Keratinocyte (primary cell): Measurements from ENCODE around the gene PIK3AP1. TPM values are rescaled to one million over a fixed set of nuclear protein-coding genes. Genes with fewer than 3 reads are reported as not detected.

Source experiments
- DNase-seq: peaks from one replicate; pipeline ENCODE4 v3.0.0-alpha.2; 2011; ENCODE audit warnings: low read depth, missing footprints, low spot score
- FAIRE-seq: peaks from 2 replicates; lab custom pipeline; 2011; peaks lifted over from hg19 to GRCh38; lab: Jason Lieb, UNC
- H2AFZ ChIP-seq: 2 replicates; pipeline ENCODE4 v1.6.0; 2012; ENCODE audit warnings: low read length, control low read depth, inconsistent platforms; ENCODE audit not compliant: control insufficient read depth
- H3K27ac ChIP-seq: 2 replicates; pipeline ENCODE4 v1.5.1; 2011; ENCODE audit warnings: low read length; ENCODE audit not compliant: control insufficient read depth, insufficient read depth
- H3K27me3 ChIP-seq: 3 replicates; pipeline ENCODE4 v1.6.0; 2011; ENCODE audit warnings: low read length; ENCODE audit not compliant: control insufficient read depth, insufficient read depth; ENCODE audit errors: extremely low read depth
- H3K36me3 ChIP-seq, 2 experiments: 2 replicates in 1 of 2; 3 replicates in 1 of 2; pipeline ENCODE4 v1.5.1; 2011; ENCODE audit warnings: low read length in 2 of 2, mild to moderate bottlenecking in 1 of 2; ENCODE audit not compliant: control insufficient read depth in 2 of 2, insufficient read depth in 2 of 2; ENCODE audit errors: extremely low read depth in 1 of 2
- H3K4me1 ChIP-seq: 3 replicates; pipeline ENCODE4 v1.5.1; 2011; ENCODE audit warnings: low read length; ENCODE audit not compliant: control insufficient read depth, insufficient read depth; ENCODE audit errors: extremely low read depth
- H3K4me2 ChIP-seq: 3 replicates; pipeline ENCODE4 v1.6.0; 2011; ENCODE audit warnings: low read depth, low read length; ENCODE audit not compliant: control insufficient read depth, insufficient read depth; ENCODE audit errors: extremely low read depth
- H3K4me3 ChIP-seq, 3 experiments: fragments of 200-600 bp in 1 of 3; sonication (generic) in 1 of 3; 2 replicates in 2 of 3; 3 replicates in 1 of 3; pipeline ENCODE4 v1.5.1; 2011 to 2016; ENCODE audit warnings: low read length in 3 of 3, mild to moderate bottlenecking in 3 of 3, control low read depth in 2 of 3, inconsistent platforms in 1 of 3, low read depth in 1 of 3, mixed read lengths in 1 of 3, mixed run types in 1 of 3, moderate library complexity in 1 of 3; ENCODE audit not compliant: control insufficient read depth in 2 of 3, insufficient read depth in 2 of 3; ENCODE audit errors: extremely low read depth in 1 of 3
- H3K79me2 ChIP-seq: 2 replicates; pipeline ENCODE4 v1.6.0; 2012; ENCODE audit warnings: low read length; ENCODE audit not compliant: control insufficient read depth, insufficient read depth
- H3K9ac ChIP-seq: 3 replicates; pipeline ENCODE4 v1.6.0; 2011; ENCODE audit warnings: low read length; ENCODE audit not compliant: control insufficient read depth, insufficient read depth; ENCODE audit errors: extremely low read depth
- H3K9me1 ChIP-seq: 3 replicates; pipeline ENCODE4 v1.6.0; 2011; ENCODE audit warnings: low read length; ENCODE audit not compliant: control insufficient read depth, insufficient read depth; ENCODE audit errors: extremely low read depth
- H3K9me3 ChIP-seq: 2 replicates; pipeline ENCODE4 v1.5.1; 2012; ENCODE audit warnings: low read depth, low read length; ENCODE audit not compliant: control insufficient read depth
- H4K20me1 ChIP-seq: 3 replicates; pipeline ENCODE4 v1.6.0; 2011; ENCODE audit warnings: low read length; ENCODE audit not compliant: control insufficient read depth, insufficient read depth; ENCODE audit errors: extremely low read depth
- CTCF ChIP-seq, 3 experiments: IDR thresholded peaks in 1 of 3; conservative IDR thresholded peaks in 1 of 3; optimal IDR thresholded peaks in 1 of 3; 2 replicates in 2 of 3; 3 replicates in 1 of 3; pipeline versions ENCODE3 to v1.5.1; 2011; ENCODE audit warnings: low read length in 3 of 3, mild to moderate bottlenecking in 3 of 3, moderate library complexity in 2 of 3, control low read depth in 1 of 3, inconsistent platforms in 1 of 3; ENCODE audit not compliant: insufficient read depth in 2 of 3; ENCODE audit errors: extremely low read depth in 1 of 3
- EZH2 ChIP-seq: IDR thresholded peaks from one replicate; pipeline ENCODE4 v1.6.1; 2012; ENCODE audit warnings: inconsistent platforms, mild to moderate bottlenecking, low read length, moderate library complexity
- dilution Hi-C: fragments of 300-500 bp; cut with MboI; formaldehyde crosslinking; loops from one replicate; pipeline ENCODE4 v1.7.0; 2020; ENCODE audit warnings: low sequenced_read_pairs; ENCODE audit not compliant: extremely low pct_ligation_motif_present
- polyA plus RNA-seq, 5 experiments: library from polyadenylated mRNA; depleted of rRNA in 3 of 5; stranded (reverse) in 3 of 5; stranded (forward) in 1 of 5; unstranded in 1 of 5; fragments of >200 nt; gene quantifications; 1 replicate in 1 of 5; 2 replicates in 3 of 5; 3 replicates in 1 of 5; pipeline versions ENCODE4 v1.2.1 to v1.2.3, GENCODE V29; 2011 to 2012; ENCODE audit warnings: missing spikeins in 2 of 5, low read depth in 1 of 5, low replicate concordance in 1 of 5

PIK3AP1 gene
- polyA plus RNA-seq, 1 donor (not counting 4 experiments of a cell fraction or from before 2014, with no cell fraction given), result not detected

- Histone ChIP-seq H3K9me1 (no peaks in the 10 kb centered on the region), H4K20me1 (no peaks in the 10 kb centered on the region), H3K27ac (no peak overlapping the region), H3K4me2 (no peak overlapping the region), H2AFZ (no peak overlapping the region), H3K27me3 (peaks cover 10% of the 10 kb centered on the region), H3K4me1 (no peaks in the 10 kb centered on the region), H3K9ac (no peak overlapping the region), H3K79me2 (no peaks in the 10 kb centered on the region), H3K36me3 (no peaks in the 10 kb centered on the region), H3K4me3 (no peak overlapping the region), H3K9me3 (no peaks in the 10 kb centered on the region)
- TF ChIP-seq EZH2, result no peak
- TF ChIP-seq CTCF (optimal IDR thresholded peaks at IDR 0.05 in 1 of 3, IDR thresholded peaks at IDR 0.05 in 1 of 3, conservative IDR thresholded peaks at IDR 0.05 in 1 of 3; ENCODE audit: extremely low read depth in 1 of 3, insufficient read depth in 2 of 3, low read length in 3 of 3), result no peak
- DNase-seq (no peak), FAIRE-seq (no peak)
- dilution Hi-C loops, result no loop called here
Measured at GRCh38 chr10:96613576-96613975, 106.7 kb downstream of the PIK3AP1 start.

- Histone ChIP-seq H3K9me1 (no peaks in the 10 kb centered on the region), H3K27me3 (peaks cover 11% of the 10 kb centered on the region), H3K36me3 (no peaks in the 10 kb centered on the region), H2AFZ (no peak overlapping the region), H4K20me1 (no peaks in the 10 kb centered on the region), H3K4me1 (no peaks in the 10 kb centered on the region), H3K27ac (no peak overlapping the region), H3K9ac (no peak overlapping the region), H3K4me3 (no peak overlapping the region), H3K79me2 (no peaks in the 10 kb centered on the region), H3K9me3 (no peaks in the 10 kb centered on the region), H3K4me2 (no peak overlapping the region)
- dilution Hi-C loops, result no loop called here
- FAIRE-seq, result no peak
- no peak for DNase-seq
- TF ChIP-seq CTCF (optimal IDR thresholded peaks at IDR 0.05 in 1 of 3, IDR thresholded peaks at IDR 0.05 in 1 of 3, conservative IDR thresholded peaks at IDR 0.05 in 1 of 3; ENCODE audit: extremely low read depth in 1 of 3, insufficient read depth in 2 of 3, low read length in 3 of 3), result no peak
- no peak for TF ChIP-seq EZH2
Measured at GRCh38 chr10:96612055-96612830, 108.1 kb downstream of the PIK3AP1 start.
